GM12875 (cell line): ENCODE results near the gene CDH1.

Experiments used
- H3K4me3 ChIP-seq: one replicate; pipeline ENCODE4 v1.5.1; 2011; ENCODE audit warnings: low read depth, low read length, control low read depth
- TF ChIP-seq, protein P1 (sequence below): IDR thresholded peaks from 2 replicates; pipeline ENCODE4 v1.5.1; 2011; ENCODE audit warnings: low read depth, mild to moderate bottlenecking, control low read depth, inconsistent platforms, low read length, moderate library complexity, borderline replicate concordance; ENCODE audit not compliant: insufficient read depth

The CDH1 gene

DNA sequence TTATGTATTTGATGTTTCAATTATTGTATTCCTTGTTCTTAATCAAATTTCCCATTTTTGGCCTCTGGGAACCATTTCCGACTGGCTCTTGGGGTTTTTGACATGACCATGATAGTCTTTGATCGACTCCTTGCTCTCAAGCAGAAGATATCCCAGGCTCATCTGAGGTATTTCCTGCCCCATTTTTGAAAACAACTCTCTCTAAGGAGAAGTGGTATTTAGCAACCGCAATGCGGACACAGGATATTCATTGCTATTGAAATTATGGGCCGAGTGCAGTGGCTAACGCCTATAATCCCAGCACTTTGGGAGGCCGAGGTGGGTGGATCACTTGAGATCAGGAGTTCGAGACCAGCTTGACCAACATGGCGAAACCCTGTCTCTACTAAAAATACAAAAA is 111.7 kb downstream of the CDH1 start:
- H3K4me3 ChIP-seq = no peak overlapping the region

DNA sequence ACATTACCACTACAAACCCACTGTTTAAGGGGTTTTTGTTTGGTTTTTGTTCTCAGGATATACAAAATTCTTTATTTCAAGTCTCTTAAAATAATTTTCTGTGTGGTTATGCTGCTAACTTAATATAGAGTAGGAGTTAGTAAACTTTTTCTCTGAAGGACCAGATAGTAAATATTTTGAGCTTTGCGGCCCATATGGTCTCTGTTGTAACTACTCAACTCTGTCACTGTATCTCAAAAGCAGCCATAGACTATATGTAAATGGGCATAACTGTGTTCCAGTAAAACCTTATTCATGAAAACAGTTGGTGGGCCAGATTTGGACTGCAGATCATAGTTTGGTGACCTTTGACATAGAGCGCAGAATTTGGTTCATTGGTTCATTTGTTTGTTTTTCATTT is 113.4 kb downstream of the CDH1 start:
- no peak overlapping the region for H3K4me3 ChIP-seq
- TF ChIP-seq, protein P1, sequence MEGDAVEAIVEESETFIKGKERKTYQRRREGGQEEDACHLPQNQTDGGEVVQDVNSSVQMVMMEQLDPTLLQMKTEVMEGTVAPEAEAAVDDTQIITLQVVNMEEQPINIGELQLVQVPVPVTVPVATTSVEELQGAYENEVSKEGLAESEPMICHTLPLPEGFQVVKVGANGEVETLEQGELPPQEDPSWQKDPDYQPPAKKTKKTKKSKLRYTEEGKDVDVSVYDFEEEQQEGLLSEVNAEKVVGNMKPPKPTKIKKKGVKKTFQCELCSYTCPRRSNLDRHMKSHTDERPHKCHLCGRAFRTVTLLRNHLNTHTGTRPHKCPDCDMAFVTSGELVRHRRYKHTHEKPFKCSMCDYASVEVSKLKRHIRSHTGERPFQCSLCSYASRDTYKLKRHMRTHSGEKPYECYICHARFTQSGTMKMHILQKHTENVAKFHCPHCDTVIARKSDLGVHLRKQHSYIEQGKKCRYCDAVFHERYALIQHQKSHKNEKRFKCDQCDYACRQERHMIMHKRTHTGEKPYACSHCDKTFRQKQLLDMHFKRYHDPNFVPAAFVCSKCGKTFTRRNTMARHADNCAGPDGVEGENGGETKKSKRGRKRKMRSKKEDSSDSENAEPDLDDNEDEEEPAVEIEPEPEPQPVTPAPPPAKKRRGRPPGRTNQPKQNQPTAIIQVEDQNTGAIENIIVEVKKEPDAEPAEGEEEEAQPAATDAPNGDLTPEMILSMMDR = no peak

More for the DNA sequence above, 111.7 kb downstream of the CDH1 start:
- TF ChIP-seq, protein P1 = no peak

DNA sequence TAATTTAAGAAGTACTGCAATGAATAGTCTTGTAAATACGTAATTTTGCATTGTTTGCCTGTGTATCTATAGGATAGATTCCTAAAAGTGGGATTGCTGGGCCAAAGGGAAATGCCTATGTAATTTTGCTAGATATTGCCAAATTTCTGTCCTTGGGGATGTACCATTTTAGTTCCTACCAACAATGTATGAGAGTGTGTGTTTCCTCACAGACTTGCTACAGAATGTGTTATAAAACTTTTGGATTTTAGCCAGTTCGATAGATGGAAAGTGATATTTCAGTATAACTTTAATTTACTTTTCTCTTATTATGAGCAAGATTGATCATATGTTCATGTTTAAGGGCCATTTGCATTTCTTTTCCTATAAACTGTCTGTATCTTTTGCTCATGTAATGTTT is 114.5 kb downstream of the CDH1 start:
- no peak overlapping the region for H3K4me3 ChIP-seq
- TF ChIP-seq, protein P1 = no peak

DNA sequence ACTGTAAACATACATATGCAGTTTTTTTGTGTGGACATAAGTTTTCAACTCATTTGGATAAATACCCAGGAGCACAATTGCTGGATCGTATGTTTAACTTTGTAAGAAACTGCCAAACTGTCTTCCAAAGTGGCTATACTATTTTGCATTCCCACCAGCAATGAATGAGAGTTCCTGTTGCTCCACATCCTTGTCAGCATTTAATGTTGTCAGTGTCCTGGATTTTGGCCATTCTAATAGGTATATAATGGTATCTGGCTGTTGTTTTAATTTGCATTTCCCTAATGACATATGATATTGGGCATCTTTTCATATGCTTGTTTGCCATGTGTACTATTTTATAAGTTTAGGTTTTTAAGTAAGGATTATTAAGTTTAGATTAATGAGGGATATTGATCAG is 120.4 kb downstream of the CDH1 start:
- H3K4me3 ChIP-seq = no peak overlapping the region
- TF ChIP-seq, protein P1 = no peak

DNA sequence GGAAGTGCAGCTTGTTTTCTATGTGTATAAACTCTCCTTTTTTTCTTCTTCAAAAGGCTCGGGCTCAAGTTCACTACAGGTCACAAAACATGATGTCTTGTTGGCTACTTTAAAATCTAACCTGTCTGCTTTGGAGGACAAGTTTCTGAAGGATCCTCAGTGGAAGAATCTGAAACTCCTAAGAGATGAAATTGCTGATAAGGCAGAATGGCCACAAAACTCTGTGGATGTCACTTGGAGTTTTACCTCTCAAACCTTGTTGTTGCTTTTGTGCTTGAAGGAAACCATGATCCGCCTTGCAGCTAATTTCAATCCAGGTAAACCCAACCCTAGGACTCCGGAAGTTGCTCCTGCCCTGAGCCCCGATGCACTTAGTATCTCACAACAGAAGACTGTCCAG is 122.7 kb downstream of the CDH1 start:
- no peak overlapping the region for H3K4me3 ChIP-seq
- TF ChIP-seq, protein P1 = no peak

DNA sequence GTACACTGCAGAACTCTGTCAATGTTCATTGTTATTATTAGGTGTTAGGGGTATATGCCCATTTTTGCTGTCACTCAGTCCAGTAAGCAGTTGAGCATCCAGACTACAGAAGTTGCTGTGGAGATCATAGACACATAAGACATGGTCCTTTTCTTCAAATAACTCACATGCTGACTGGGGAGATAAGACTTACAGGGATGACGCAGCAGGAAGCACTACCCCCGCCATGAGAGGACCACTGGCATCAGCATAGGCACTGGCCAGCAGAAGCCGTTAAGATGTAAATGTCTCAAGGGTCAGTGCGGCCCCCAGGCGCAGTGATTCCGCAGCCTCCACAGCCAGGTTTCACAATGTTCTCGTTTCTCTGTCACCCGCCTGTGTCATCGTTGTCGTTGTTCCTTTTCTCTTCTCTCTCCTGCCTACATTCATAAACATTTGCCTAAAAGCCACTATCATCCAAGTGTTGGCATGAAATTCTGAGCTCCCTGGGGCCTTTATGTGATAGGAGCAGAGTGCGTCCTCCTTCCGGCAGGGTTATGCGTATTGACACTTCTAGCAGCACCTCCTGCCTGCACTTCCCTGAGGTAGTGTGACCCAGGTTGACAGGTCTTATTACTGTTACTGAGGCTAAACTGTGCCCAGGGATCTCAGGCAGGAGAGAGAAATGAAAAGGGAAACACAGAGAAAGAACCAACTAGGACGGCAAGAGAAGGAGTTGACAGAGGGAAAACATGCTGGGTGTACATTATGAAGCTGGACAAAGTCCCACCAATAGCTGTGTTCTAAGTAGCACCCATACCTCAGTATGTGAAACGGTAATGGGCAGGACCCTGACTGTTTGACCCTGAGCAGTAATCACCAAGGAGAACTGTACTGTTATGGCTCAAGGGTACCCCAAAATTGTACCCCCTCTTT is 124.1 kb downstream of the CDH1 start:
- no peak overlapping the region for H3K4me3 ChIP-seq
- TF ChIP-seq, protein P1 = no peak

DNA sequence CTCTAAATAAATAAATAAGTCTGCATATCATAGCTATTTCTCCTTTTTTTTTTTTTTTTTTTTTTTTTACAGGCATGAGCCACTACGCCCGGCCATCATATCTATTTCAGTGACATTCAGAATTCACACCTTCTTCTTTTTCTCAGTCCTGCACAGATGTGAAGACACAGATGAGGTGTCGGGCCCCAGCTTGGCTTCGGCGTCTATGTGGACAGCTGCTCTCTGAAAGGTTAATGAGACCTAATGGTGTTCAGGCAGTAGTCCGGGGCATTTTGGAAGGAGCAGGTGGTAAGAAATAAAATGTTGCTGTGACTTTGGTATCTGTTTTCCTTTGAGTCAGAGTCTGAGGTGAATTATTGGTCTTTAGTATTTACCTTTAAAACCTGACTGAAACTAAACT is 129.8 kb downstream of the CDH1 start:
- TF ChIP-seq, protein P1 = no peak
- no peak overlapping the region for H3K4me3 ChIP-seq
